HL-60 (cell line): ENCODE data around the gene GFOD2.

ENCODE experiments used
- CTCF ChIP-seq: IDR thresholded peaks from one replicate; pipeline ENCODE4 v1.5.1; 2011; ENCODE audit warnings: low read length, control low read depth, inconsistent platforms; ENCODE audit not compliant: insufficient read depth
- GABPA ChIP-seq: IDR thresholded peaks from 2 replicates; pipeline ENCODE4 v1.6.1; 2012; ENCODE audit warnings: low read depth
- POLR2AphosphoS5 ChIP-seq: IDR thresholded peaks from 2 replicates; pipeline ENCODE4 v1.6.1; 2012; ENCODE audit warnings: low read depth
- REST ChIP-seq: IDR thresholded peaks from 2 replicates; pipeline ENCODE4 v1.6.1; 2012; ENCODE audit warnings: low read depth; ENCODE audit not compliant: insufficient replicate concordance

DNA sequence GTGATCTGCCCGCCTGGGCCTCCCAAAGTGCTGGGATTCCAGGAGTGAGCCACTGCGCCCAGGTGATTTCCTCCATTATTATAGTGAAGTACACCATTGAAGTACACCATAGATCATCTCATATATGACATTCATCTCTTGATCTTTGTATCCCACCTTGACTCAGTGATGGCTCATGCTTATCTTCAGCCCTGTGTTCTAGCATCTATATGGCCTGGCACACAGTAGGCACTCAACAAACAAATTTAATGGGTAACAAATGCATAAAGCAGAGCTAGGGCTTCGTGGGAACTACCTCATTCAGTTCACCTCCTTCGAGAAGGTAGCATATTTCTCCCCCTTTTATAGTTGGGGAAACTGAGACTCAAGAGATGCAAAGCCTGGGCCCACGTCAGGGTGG is 53.5 kb downstream of the GFOD2 start:
- no peak for TF ChIP-seq CTCF
- TF ChIP-seq POLR2AphosphoS5: no peak
- TF ChIP-seq REST: no peak
- no peak for TF ChIP-seq GABPA
